Fibroblast of pulmonary artery (primary cell): Measurements from ENCODE around the gene LGALS9.
A peak's percentile ranks its signal among the peaks of the same experiment; 100 is the strongest.
"Not testable (repeated sequence)": the region's sequence is repeated elsewhere in the genome, so short reads cannot be mapped to it uniquely, and the experiment has no call there.

ENCODE experiments used
- DNase-seq: peaks from one replicate; pipeline ENCODE4 v3.0.0-alpha.2; 2010; ENCODE audit warnings: low read depth
- H3K4me3 ChIP-seq: replicated peaks from 2 replicates; pipeline ENCODE4 v1.5.1; 2011; ENCODE audit warnings: low read depth, mild to moderate bottlenecking, control low read depth, low read length, moderate library complexity
- CTCF ChIP-seq: IDR thresholded peaks from 2 replicates; pipeline ENCODE4 v1.5.1; 2011; ENCODE audit warnings: mild to moderate bottlenecking, control low read depth, low read length, inconsistent platforms; ENCODE audit errors: missing control alignments

Gene LGALS9

DNA sequence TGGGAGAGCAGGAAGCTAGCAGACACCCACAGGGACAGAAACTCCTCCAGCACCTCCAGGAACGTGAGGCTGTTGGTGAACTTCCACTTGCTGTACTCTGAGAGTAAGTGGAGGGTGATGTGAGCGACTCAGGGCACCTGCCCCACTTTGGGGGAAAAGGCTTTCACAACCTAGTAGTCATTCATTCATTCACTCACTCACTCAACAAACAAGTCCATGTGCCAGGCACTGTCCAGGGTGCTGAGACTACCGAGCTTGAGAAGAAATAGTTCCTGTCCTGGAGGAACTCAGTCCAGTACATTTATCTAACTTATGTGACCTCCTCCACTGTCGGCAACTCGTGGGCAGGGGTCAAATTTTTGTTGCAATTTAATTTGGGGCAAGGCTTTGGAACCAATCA lies 26.6 kb downstream of the LGALS9 start:
- TF ChIP-seq CTCF, result no peak
- peak; percentile 47 for DNase-seq
- H3K4me3 ChIP-seq, result no peak overlapping the region

GRCh38 chr17:27659683-27660082 lies 28.7 kb downstream of the LGALS9 start:
- DNase-seq, result no peak
- TF ChIP-seq CTCF, result no peak
- H3K4me3 ChIP-seq, result no peak overlapping the region

DNA sequence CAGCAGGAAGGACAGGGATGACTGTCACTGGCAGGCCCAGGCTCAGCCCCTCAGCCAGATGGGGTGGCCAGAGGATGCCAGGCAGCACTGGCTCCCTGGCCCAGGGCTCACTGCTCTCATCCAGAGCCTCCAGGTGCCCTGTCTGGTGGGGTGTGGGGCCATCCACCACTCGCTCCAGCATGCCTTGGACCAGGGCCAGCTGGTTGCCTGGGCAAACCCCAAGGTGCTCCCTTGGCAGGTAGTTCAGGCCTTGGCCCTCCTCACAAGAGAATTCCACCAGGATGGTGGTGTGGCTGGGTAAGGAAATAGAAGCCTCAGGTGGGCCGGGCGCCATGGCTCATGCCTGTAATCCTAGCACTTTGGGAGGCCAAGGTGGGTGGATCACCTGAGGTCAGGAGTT lies 29.4 kb downstream of the LGALS9 start:
- H3K4me3 ChIP-seq, result no peak overlapping the region
- no peak for TF ChIP-seq CTCF
- DNase-seq, result no peak

DNA sequence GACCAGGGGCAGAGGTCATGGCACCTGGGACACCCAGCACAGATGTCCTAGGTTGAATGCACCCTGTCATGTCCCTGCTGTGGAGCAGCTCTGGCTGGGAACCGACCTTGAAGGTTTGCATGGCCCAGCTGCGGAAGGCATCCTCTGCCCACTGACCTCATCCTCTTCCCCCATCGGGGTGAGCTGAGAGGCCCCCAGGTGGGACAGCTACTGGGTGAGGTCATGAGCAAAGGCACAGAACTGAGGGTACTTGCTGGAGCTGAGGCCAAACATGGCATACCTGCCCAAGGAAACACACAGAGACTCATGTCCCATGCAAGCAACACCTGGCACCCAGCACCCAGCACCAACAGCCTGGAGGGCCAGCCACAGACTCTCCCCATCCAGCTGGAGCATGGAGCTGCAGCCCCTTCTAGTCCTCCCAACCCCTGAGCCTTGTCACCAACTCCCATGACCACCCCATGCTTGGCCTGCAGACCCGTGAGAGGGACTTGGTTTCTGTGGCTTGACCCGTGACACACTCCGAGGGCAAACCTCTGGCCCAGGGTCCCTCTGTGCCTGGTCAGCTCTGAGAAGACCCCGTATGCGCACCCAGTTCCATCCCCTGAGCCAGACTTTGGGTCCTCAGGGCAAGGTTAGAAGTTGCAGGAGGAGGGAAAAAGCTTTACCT lies 33.1 kb downstream of the LGALS9 start:
- no peak for DNase-seq

GRCh38 chr17:27664606-27664965 lies 33.6 kb downstream of the LGALS9 start:
- no peak overlapping the region for H3K4me3 ChIP-seq
- TF ChIP-seq CTCF, result no peak
- no peak for DNase-seq

More for the DNA sequence above, 33.1 kb downstream of the LGALS9 start:
- no peak for TF ChIP-seq CTCF
- H3K4me3 ChIP-seq, result no peak overlapping the region

DNA sequence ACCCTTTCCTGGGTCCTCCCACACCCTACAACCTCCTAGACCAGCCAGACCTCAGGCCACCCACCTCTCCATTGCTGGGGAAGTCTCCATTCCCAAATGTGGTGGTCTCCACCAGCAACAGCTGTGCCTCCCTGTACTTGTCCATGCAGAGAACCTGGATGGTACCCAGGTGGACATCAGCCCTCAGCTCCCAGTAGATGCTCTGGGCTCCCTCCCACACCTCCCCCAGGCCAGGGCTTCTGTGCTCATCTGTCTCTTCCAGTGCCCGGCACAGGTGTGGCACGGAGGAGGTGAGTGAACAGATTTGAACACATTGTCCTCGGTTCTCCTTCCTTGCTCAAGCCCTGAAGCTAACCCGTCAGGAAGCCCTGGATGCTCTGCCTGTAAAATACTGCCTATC lies 34.6 kb downstream of the LGALS9 start:
- TF ChIP-seq CTCF, result no peak
- no peak overlapping the region for H3K4me3 ChIP-seq
- no peak for DNase-seq

GRCh38 chr17:27666270-27666669 lies 35.3 kb downstream of the LGALS9 start:
- DNase-seq, H3K4me3 ChIP-seq: not testable (repeated sequence)
